Measurements from ENCODE around the gene SLC37A2.

The SLC37A2 gene

GRCh38 chr11:125111001-125111342 lies 47.9 kb downstream of the SLC37A2 start:
- DNase-seq (ENCODE audit: low spot score): no peak

DNA sequence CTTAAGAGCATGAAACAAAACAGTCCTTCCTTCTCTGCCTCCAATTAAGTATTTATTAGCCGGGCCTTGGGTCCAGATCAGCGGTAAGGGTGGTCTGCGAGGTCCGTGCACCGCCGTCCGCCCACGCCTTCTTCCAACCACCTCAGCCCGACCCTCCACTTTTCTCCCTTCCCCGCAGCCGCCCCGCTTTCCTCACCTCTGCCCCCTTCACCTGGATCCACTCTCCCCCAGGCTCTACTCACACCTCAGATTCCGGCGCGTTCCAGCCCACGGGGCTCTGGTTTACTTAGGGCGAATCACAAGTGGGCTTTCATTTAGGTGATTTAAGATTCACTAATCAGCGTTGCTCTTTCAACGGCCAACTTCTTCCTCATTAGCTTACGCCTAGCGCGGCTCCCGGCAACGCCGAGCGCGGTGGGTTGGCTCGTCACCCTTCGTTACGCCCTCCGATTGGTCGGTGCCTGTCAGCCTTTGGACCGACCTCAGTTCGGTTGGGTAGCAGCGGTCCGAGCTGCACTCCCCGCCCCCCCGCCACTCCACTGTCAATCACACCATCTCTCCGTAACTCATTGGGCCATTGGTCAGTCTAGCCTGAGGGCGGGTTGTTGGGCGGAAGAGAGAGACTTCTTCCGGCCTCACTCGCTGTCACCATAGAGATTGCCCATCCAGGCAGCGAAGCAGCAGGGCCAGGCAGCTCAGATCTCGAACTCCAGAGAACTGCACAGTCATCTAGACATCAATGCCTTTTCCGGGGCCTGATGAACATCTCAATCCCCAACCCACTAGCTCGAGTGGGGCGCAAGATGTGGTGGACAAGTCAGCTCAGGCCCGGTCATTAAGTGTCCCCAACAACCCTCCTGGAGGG lies 48.5 kb downstream of the SLC37A2 start, which contains the start of gene TMEM218:
TSS of gene TMEM218 (minus strand) at position 284 of the 865 bp plus-strand sequence. CDS start 9,385 bp downstream, outside the sequence.
- peak; percentile 92 for DNase-seq (ENCODE audit: low spot score)

DNA sequence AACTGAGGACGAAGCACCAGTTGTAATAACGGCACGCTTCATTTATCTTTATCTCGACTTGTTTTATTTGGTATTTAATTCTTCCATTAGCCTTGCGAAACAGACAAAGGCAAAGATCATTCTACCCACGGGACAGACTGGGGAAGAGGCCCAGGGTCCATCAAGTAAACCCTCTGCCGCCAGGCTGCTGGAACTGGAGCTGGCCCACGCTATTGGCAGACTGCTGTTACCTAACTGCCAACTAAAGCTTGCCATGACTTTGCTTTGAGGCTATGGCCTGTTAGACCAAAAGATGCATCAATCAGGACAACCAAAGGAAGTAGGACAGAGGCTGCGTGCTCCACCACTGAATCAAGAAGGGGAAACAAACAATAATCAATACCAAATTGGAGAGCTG lies 49.1 kb downstream of the SLC37A2 start:
- DNase-seq (ENCODE audit: low spot score): no peak

DNA sequence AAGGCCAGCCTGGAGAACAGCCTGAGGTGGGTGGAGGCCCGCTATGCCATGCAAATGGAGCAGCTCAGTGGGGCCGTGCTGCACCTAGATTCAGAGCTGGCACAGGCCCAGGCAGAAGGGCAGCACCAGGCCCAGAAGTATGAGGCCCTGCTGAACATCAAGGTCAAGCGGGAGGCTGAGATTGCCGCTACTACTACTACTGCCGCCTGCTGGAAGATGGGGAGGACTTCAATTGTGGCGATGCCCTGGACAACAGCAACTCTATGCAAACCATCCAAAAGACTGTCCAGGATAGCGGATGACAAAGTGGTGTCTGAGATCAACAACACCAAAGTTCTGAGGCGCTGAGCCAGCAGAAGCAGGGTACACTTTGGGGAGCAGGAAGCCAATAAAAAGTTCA lies 51.4 kb downstream of the SLC37A2 start:
- DNase-seq (ENCODE audit: low spot score): no peak

DNA sequence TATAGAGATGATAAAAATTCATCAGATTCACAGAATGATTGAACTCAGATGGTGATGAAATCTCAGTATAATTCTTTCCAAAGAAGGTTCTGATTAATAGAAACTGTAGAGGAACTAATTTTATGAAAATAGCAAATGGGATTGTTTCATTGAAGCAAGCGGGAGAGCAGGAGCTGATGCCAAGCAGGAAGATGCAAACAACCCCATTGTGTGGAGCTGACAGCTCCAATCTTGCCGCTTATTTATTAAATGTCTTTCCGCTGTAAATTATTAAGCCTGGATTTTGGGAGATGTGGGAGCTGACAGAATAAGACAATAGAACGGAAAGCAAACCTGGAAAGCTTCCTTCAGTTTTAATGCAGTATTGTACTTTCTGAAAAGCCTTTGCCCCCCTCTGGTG lies 54.3 kb downstream of the SLC37A2 start:
- no peak for DNase-seq (ENCODE audit: low spot score)

DNA sequence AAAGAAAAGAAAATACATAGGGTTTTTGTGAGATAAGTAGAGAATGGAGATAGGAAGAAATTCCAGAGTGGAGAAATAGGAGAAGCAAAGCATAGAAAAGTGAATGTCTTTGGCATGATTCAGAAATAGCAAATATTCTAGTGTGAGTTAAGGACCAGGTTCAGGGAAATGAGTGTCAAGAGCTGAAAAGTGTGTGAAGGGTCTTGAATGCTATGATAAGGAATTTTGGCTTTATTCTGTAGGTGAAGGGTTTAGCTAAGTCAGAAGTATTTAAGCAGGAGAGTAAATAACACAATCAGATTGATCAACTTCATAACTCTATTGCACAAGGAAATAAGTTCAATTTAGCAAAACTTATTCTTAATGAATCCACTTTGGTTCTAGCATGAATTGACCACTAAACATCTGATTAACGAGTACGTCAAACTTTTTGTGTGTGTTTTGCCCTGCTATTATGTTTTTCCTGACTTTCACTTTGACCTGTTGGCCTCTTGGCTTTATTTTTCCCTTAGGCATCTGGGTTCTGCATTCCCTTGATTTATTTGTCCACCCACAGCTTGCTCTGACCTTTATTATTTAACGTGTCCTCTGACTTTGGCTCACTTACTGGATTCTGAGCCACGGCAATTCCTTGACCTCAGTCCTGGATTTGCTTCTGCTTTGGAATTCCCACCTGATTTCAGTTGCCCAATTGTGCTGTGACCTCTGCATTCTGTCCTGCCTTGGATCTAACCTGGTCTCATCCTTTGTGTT lies 60.3 kb downstream of the SLC37A2 start:
- no peak for DNase-seq (ENCODE audit: low spot score)

DNA sequence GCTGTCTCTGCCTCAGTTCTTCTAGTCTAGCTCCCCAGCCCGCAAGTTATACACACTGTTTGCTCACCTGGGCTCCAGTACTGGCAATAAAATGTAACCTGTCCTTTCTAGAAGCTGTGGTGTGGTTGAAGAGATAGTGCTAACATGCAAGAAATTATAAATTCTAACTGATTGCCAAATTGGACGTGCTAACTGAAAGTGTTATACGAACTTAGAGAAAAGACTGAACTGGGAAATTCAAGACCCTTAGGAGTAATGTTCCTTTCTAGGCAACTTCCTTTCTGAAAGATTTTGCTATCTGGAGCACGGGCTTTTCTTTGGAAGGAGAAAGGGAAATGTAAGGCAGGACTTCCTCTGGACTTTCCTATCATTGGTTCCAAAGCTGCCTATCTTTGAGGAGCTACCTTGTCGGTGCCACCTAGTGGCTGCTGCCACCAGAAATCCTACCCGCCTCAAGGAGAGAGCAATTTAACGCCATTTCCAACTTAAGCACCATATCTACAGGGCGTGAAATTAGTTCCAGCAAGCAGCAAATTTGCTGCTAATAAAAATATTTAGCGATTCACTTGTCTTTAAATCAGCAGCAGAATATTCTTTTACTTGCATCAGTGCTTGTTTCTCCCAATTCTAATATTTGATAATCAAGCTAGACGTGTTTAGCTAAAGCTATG lies 61.0 kb downstream of the SLC37A2 start:
- DNase-seq (ENCODE audit: low spot score): peak; percentile 36

- no peak for DNase-seq (ENCODE audit: low spot score)
These were observed 61.5 kb downstream of the SLC37A2 start for GRCh38 chr11:125124618-125124992.

GRCh38 chr11:125128450-125128849 lies 65.3 kb downstream of the SLC37A2 start:
- no peak for DNase-seq (ENCODE audit: low spot score)

DNA sequence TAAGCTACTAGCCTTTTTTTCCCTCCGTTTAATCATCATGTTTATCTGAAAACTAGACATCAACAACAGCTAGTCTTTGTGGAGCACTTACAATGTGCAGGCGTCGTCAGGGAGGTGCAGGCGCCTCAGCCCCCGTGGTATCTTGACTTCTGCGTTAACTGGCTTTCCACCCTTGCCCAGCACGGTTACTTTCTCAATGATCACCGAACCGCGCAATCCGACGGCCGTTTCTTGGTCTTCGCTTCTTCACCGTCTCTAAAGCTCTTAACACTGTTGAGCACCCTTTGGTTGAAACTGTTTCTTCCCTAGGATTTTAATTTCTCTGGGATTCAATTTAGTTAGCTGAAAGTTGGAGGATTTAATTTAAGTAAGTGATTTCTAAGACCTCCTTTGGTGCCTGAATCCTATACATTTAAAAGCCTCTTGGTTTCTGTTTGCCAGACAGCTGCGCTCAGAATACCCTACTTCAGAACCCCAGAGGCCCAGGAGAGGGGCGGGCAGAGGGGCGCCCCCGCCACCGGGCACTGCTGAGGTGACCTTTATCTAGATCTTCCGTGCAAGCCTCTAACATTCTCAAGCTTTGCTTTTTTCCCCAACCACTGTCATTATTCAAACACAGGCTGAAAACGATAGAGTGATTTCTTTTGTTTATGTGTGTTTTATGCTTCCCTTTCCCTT lies 66.3 kb downstream of the SLC37A2 start:
- no peak for DNase-seq (ENCODE audit: low spot score)

- DNase-seq (ENCODE audit: low spot score): no peak
These were observed 69.0 kb downstream of the SLC37A2 start for GRCh38 chr11:125132071-125132470.

DNA sequence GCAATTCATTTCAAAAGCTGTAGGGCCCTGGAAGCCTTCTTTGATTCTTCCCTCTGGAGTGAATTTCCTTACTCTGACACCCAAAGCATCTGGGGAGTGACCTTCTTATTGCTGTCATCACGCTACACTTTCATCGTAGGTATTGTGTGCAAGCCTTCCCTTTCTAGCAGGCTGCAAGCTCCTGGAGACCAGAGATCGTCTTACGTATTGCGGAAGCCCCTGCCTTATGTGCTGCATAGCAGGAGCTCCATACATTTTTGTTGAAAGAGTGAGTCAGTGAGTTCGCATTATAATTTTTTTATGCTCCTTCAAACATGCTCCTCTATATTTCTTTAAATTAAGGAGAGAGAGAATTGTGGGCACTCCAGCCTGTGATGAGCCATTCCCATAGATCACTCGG lies 69.5 kb downstream of the SLC37A2 start:
- no peak for DNase-seq (ENCODE audit: low spot score)

DNA sequence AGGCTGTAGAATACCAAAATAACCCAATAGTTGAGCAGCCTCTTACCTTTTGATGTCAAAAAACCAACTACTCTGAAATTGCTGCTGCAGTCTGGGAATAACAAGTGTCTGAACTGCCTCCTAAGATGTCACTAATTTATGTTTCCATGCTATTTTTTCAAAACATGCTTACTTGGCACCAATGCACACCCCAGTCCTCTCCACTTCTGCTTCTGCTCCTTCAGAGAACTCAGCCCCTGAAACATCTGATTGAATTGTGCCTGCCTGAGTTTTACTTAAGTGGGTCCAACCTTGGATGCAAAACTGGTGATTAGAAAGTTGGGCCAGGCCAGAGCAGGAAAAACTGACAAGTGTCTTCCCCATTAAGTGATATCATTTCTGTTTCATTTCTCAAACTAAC lies 72.9 kb downstream of the SLC37A2 start:
- DNase-seq (ENCODE audit: low spot score): no peak

GRCh38 chr11:125138966-125139365 lies 75.9 kb downstream of the SLC37A2 start:
- no peak for DNase-seq (ENCODE audit: low spot score)

- DNase-seq (ENCODE audit: low spot score): no peak
These were observed 76.7 kb downstream of the SLC37A2 start for GRCh38 chr11:125139778-125140177.

Data from LoVo (cell line).